Midbrain (tissue), 1 donor: ENCODE results near the gene MKX.

Source experiments
- DNase-seq: peaks from one replicate; lab custom pipeline; 2025; lab: John Stamatoyannopoulos, UW

MKX gene

GRCh38 chr10:27742195-27743011 lies 3.2 kb downstream of the MKX start:
- peak; percentile 50 for DNase-seq

DNA sequence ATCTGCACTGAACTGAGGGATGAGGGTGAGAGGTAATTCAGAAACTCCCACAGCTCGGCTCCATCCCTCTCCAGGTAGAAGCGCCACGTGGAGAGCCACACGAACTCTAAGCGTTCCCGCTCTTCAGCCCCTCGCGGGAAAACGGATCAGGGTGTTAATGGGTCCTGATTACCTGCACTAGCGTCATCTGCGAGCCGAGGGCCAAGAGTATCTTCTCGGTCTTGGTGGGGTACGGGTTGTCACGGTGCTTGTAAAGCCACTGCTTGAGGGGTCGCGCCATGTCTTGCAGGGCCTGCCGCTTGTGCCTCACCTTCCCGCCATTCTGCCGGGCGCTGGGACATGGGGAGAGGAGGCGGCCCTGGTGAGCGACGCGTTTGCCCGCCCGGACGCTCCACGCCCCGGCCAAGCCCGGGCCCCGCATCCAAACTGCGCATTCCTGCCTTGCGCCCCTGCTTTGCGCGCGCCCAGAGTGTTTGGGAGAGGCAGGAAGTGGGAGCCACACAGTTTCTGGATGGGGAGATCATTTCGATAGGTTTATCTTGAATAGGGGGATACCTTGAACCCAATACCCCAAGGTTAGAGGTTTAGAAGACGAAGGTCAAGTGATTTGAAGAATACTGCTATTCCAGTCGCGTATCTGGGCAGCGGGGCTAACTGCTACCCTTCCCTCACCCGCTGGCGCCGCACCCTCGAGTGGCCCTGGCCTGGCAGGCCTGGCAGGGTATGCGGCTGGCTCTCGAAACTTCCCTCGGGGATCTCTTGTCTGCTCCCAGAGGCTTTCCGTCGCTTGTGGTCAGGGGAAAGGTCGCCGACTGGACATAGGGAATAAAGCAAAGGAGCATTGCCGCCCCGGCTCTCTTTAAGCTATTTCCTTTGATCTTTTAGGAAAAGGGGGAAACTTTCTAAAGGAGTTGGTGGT lies 4.2 kb downstream of the MKX start:
- no peak for DNase-seq

GRCh38 chr10:27736396-27736795 lies 9.2 kb downstream of the MKX start:
- no peak for DNase-seq

DNA sequence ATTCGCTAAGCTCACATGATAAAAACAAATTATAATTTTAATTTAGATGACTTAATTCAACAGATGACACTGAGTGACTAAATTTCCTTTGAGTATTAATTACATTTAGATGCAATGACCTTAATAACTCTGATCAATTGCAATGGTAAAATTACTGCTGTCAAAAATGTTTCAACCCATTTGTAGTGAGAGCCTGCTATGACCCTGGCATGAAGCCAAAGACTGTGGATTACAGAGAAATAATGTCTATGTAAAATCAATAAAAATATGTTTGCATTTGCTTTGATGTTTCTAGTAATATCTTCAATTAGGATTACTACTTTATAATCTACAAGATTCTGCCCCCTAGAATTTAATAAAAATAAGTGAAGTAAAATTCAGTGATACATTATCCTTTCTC lies 15.6 kb downstream of the MKX start:
- no peak for DNase-seq

DNA sequence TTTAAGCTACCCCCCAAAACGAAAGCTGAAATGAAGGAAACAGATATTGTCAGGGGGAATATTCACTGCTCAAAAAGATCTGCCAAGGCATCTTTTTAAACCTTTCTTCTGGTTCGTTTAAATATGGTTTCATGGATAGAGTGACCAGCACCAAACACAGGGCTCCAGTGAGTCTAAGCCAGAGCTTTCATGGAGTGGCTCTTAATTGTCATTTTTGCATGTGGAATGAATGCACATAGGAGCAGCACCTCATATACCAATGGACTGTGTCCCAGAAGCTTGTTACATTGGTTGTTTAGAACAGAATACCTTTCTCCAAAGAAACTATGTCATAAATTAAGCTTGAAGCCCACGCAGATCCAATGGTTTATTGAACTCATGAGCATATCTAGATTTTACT lies 17.3 kb downstream of the MKX start:
- DNase-seq: no peak

DNA sequence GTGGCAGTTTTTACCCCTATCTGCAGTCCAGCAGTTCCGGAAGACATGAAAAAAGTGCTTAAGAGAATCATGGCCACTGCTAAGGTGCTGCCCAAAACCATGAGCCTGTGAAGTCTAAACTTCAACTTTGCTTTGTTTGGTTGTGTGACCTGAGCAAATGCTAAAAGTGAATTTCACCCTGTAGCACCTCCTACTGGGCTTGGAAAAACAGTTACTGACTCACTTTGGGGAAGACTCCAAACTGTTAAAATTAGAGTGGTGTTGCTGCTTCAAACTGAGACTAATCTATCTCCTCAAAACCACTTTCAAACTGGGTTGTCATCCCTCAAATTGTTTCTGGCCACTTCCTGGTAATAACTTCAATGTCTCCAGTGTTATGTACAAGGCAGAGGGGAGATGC lies 21.3 kb downstream of the MKX start:
- no peak for DNase-seq

DNA sequence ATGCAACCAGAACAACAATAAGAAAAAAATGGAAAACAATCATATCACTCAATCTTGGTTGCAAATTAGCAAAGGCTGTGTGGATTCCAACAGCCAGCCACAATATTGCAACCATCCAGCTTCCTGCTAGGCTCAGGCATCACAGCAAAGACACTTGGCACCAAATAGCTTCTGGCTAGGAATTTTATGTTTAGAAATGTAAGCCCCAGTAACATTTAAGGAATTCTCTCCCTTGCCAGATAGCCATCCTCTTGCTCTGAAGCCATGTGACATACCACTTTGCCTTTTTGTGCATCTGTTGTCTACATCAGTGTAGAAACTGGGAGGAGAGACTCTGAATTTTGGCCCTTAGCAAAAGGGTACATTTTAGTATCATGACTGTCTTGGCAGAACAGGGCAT lies 22.2 kb downstream of the MKX start:
- no peak for DNase-seq

GRCh38 chr10:27720529-27720928 lies 25.1 kb downstream of the MKX start:
- no peak for DNase-seq

- no peak for DNase-seq
Measured at GRCh38 chr10:27719052-27719451, 26.6 kb downstream of the MKX start.

DNA sequence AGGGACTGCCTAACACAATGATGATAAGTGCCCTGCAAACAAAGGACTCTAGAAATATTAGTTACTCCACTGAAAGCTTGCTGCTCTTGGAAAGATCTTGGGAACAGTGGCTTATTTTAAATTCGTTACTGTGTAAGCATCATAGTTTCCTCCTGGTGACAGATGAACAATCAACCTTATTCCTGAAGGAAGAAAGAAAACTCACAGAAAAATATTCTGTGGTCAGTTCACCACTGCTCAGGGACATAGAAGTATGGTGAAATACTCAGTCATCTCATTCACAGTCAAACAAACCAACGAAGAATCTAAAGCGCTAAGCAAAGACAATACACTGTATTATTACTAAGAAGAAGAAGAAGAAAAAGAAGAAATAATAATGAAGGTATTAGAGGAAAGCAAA lies 27.8 kb downstream of the MKX start:
- DNase-seq: no peak

DNA sequence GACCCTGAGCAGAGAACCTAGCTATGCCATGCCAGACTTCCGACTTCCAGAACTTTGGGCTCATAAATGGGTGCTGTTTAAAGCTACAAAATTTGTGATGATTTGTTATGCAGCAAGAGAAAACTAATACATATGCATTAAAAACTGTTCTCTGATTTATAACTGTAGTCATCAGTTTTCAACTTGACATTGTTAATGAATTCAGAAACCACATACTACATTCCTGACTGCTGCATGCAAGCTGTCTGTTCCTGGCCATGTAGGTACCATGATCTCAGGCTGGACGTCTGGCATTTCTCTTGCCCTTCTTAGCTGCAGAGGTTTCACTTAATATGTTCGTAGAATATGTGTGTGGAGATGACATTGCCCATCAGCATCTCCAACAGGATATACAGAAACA lies 28.4 kb downstream of the MKX start:
- no peak for DNase-seq

- no peak for DNase-seq
Measured at GRCh38 chr10:27716521-27716920, 29.1 kb downstream of the MKX start.

DNA sequence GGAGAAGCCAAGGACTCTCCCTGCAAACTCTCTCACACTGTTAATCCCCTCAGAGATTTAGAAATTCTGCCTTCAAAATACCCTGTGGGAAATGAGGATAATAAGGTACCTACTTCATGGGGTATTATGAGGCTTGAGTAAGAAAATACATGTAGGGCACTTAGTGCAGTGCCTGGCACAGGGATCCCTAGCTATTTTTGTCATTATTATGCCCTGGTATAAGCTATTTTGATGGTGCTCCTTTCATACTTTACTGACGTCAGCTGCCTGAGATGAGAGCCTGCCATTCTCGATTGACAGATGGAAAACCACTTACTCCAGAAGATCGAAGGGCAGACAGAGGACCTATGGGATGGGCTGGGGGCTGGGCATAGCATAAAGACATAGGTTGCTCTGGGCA lies 30.1 kb downstream of the MKX start:
- DNase-seq: no peak

DNA sequence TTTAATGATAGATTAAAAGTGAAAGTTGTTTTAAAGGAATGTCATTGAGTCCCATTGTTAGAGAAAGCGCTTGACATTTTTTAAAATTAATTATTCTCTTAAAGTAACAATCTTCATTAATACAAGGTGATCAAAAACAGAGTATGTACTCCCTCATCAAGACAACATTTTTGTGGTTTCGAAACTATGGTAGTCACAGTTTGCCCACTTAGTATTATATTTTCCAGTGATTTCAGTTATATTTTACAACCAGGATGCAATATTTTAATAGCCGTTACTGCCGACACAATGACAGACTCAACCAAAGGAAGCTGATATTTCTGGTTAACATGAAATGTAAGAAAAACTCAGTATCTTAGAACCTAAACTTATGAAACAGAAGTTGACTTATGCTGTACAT lies 31.3 kb downstream of the MKX start:
- no peak for DNase-seq

- no peak for DNase-seq
Measured at GRCh38 chr10:27713941-27714340, 31.7 kb downstream of the MKX start.

DNA sequence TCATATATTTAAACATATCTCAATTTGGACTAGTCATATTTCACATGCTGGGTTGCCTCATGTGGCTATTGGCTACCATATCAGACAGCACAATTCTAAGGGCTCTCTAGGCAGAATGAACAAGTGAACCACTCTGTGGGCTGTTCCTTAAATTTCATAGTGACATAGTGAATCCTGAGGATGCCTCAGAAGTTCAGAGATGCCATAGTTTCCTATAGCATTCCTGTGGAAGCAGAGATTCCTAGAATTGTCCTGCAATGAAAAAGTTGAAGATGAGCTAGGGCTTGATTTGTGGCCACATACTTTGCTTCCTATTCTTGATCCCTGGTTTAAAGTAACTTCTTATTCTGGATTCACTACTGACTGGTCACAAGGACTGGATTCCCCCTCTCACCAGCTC lies 35.6 kb downstream of the MKX start:
- DNase-seq: no peak

DNA sequence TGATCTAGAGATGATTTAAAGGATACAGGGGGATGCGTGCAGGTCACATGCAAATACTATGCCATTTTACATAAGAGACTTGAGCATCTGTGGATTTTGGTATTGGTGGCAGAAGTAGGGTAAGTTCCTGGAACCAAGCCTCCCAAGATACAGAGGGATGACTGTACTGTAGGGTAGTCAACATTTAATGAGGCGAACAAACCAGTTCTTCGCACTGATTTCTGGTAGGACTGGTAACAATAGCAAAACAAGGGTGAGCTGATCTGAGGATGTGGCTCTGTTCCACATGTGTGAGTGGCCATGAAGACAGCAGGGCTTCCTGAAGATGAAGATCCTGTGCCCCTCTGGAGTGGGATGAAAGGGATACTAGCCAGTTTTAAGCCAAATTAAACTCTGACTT lies 36.3 kb downstream of the MKX start:
- DNase-seq: no peak

DNA sequence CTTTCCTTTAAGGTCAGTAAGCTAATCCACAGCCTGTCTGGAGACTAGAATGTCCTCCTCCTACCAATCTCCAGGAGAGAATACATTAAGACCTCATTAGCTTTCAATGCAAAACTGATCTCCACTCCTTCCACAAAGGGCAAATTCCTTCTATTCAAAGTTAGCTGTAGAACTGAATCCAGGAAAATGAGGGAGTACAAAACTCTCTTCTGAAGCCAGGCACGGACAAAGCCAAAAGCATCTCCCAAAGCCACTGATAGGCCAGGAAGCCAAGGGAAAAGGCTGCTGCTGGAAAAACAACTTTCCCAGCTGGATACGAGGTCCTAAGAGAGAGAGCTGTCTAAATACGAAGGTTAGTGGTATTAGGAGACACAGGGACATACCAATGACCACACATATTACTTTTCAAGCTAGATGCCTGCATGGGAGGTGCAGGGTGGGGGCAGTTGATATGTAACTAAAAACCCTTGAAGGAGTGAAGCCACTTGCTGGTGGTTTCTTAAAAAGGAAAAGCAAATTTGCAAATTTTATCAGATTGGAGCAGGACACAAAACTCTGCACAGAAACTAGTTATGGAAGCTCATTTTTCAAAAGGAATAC lies 43.6 kb downstream of the MKX start:
- DNase-seq: no peak

GRCh38 chr10:27699776-27700175 lies 45.8 kb downstream of the MKX start:
- no peak for DNase-seq

- DNase-seq: no peak
Measured at GRCh38 chr10:27698961-27699360, 46.7 kb downstream of the MKX start.

DNA sequence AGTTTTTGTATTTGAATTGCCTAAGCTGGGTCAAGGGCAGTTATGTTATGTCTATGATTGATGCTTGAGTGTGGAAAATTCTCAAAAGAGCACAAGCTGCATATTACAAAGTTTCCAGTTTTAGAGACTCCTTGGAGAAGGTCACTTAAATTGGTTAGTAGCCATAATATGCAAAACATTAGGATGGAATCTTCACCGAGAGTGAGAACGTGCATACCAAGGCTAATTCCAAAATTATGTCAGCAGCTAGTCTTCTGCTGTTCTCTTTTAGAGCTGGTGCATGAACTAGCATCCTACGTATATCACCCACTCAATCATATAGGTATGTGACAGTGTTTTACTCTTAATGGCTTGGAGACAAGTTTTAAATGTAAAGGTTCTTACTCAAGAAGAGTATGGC lies 49.2 kb downstream of the MKX start:
- DNase-seq: no peak

GRCh38 chr10:27695706-27696105 lies 49.9 kb downstream of the MKX start:
- no peak for DNase-seq

DNA sequence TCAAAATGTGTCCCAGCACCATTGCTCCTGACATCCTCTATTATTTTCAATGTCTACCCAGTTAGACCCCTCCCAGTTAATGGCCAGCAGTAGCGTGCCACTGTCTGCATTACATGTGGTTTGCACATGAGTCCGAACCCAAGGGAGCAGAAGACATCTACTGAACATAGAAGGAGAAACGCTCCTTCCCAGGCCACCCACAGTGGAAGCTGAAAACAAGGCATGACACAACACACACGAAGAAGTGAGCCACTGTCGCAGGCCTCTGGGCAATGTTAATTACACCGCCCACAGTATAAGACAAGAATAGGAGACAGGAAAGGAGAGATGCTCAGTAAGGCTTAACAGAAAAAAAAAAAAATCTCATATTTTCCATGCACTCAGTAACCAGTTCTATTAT lies 50.5 kb downstream of the MKX start:
- no peak for DNase-seq
